Measurements from ENCODE around the gene TMEM138. TPM values are rescaled to one million over a fixed set of nuclear protein-coding genes. Genes with fewer than 3 reads are reported as not detected.

TMEM138 gene
- total and polyA plus RNA-seq, 2 of the 13 experiments (the other 11 are each of a cell fraction or from before 2014, with no cell fraction given): 43.5 to 61.0 TPM

DNA sequence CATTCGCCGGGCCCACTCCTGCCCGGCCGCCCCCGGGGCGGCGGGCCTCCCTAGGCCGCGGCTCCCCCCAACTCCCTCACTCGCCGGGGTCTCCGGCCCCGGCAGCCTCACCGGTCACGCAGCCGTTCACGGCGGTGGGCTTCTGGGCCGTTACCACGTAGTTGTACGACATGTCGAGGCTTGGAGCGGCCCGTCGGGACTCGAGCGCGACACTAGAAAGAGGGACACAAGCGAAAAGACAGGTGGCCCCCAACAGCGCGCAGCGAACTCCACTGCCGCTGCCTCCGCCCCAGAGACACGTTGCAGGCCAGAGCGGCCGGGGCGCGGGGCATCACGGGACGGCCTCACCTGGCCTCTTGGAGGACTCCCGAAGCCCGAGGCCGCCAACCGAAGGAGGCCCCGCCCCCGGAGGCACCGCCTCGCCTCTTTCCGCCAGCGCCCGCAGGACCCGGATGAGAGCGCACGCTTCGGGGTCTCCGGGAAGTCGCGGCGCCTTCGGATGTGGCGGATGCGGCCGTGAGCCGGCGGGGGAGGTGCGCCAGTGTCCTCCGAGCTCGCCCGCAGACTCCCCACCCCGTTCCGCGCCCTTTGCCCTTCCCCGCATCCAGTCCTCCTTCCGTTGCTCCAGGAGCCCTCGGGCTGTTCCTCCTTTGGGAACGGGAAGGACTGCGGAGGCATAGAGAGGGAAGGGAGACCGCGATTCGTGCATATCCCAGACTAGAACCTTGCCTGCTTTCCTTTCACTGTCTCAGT, 29.2 kb upstream of the TMEM138 start, which contains the start of the genes DDB1 and TKFC (continued):
- TF ChIP-seq NR2F6 (IDR thresholded peaks at IDR 0.05) (no peak), NR2F6 (CRISPR knock-in tag; IDR thresholded peaks at IDR 0.05) (peak; percentile 18; the same call in 1 of the 2 replicates), EP300 (IDR thresholded peaks at IDR 0.05; ENCODE audit: low read depth in 2 of 2, low read length in 2 of 2) (no peak; a peak in 1 of 4 replicates), EP300 (CRISPR knock-in tag; IDR thresholded peaks at IDR 0.05; ENCODE audit: borderline replicate concordance) (no peak; the same call in 1 of the 2 replicates), CREB3 (CRISPR knock-in tag; IDR thresholded peaks at IDR 0.05) (0 out of 2 replicates have a peak, but pooled peaks have one; percentile 26), SRSF1 (optimal IDR thresholded peaks at IDR 0.05; ENCODE audit: low read depth, low read length) (peak; percentile 60), SAP130 (CRISPR knock-in tag; IDR thresholded peaks at IDR 0.05; ENCODE audit: low read depth) (peak; percentile 95), ZKSCAN5 (CRISPR knock-in tag; IDR thresholded peaks at IDR 0.05) (no peak; the same call in 1 of the 2 replicates), CERS6 (CRISPR knock-in tag; IDR thresholded peaks at IDR 0.05) (no peak), KAT2B (IDR thresholded peaks at IDR 0.05; ENCODE audit: borderline replicate concordance, low read depth, low read length) (no peak), SP140L (CRISPR knock-in tag; IDR thresholded peaks at IDR 0.05; ENCODE audit: borderline replicate concordance) (peak; percentile 24; the same call in 1 of the 2 replicates), PLRG1 (conservative IDR thresholded peaks at IDR 0.05) (no peak), ZNF451 (CRISPR knock-in tag; IDR thresholded peaks at IDR 0.05) (peak; percentile 72; the same call in 1 of the 2 replicates), KLF13 (CRISPR knock-in tag; IDR thresholded peaks at IDR 0.05) (no peak), ZNF260 (CRISPR knock-in tag; IDR thresholded peaks at IDR 0.05; ENCODE audit: borderline replicate concordance, low read depth) (no peak), ZNF33B (CRISPR knock-in tag; IDR thresholded peaks at IDR 0.05) (0 out of 2 replicates have a peak, but pooled peaks have one; percentile 44), ZNF773 (CRISPR knock-in tag; IDR thresholded peaks at IDR 0.05; ENCODE audit: borderline replicate concordance) (no peak), BCL6 (CRISPR knock-in tag; IDR thresholded peaks at IDR 0.05) (peak; percentile 49; the same call in 1 of the 2 replicates)
- TF ChIP-seq, protein P1, sequence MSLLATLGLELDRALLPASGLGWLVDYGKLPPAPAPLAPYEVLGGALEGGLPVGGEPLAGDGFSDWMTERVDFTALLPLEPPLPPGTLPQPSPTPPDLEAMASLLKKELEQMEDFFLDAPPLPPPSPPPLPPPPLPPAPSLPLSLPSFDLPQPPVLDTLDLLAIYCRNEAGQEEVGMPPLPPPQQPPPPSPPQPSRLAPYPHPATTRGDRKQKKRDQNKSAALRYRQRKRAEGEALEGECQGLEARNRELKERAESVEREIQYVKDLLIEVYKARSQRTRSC (CRISPR knock-in tag; IDR thresholded peaks at IDR 0.05; ENCODE audit: low read depth): no peak
- TF ChIP-seq, protein P2, sequence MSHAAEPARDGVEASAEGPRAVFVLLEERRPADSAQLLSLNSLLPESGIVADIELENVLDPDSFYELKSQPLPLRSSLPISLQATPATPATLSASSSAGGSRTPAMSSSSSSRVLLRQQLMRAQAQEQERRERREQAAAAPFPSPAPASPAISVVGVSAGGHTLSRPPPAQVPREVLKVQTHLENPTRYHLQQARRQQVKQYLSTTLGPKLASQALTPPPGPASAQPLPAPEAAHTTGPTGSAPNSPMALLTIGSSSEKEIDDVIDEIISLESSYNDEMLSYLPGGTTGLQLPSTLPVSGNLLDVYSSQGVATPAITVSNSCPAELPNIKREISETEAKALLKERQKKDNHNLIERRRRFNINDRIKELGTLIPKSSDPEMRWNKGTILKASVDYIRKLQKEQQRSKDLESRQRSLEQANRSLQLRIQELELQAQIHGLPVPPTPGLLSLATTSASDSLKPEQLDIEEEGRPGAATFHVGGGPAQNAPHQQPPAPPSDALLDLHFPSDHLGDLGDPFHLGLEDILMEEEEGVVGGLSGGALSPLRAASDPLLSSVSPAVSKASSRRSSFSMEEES (CRISPR knock-in tag; IDR thresholded peaks at IDR 0.05): peak; percentile 70
- TF ChIP-seq, protein P3, sequence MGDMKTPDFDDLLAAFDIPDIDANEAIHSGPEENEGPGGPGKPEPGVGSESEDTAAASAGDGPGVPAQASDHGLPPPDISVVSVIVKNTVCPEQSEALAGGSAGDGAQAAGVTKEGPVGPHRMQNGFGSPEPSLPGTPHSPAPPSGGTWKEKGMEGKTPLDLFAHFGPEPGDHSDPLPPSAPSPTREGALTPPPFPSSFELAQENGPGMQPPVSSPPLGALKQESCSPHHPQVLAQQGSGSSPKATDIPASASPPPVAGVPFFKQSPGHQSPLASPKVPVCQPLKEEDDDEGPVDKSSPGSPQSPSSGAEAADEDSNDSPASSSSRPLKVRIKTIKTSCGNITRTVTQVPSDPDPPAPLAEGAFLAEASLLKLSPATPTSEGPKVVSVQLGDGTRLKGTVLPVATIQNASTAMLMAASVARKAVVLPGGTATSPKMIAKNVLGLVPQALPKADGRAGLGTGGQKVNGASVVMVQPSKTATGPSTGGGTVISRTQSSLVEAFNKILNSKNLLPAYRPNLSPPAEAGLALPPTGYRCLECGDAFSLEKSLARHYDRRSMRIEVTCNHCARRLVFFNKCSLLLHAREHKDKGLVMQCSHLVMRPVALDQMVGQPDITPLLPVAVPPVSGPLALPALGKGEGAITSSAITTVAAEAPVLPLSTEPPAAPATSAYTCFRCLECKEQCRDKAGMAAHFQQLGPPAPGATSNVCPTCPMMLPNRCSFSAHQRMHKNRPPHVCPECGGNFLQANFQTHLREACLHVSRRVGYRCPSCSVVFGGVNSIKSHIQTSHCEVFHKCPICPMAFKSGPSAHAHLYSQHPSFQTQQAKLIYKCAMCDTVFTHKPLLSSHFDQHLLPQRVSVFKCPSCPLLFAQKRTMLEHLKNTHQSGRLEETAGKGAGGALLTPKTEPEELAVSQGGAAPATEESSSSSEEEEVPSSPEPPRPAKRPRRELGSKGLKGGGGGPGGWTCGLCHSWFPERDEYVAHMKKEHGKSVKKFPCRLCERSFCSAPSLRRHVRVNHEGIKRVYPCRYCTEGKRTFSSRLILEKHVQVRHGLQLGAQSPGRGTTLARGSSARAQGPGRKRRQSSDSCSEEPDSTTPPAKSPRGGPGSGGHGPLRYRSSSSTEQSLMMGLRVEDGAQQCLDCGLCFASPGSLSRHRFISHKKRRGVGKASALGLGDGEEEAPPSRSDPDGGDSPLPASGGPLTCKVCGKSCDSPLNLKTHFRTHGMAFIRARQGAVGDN (CRISPR knock-in tag; IDR thresholded peaks at IDR 0.05): peak; percentile 97
